Measurements from ENCODE around the gene DRC3. TPM values are rescaled to one million over a fixed set of nuclear protein-coding genes. Genes with fewer than 3 reads are reported as not detected.

The DRC3 gene
- total and polyA plus RNA-seq, 4 donors = 0.61 to 1.5 (median 1.1) TPM

DNA sequence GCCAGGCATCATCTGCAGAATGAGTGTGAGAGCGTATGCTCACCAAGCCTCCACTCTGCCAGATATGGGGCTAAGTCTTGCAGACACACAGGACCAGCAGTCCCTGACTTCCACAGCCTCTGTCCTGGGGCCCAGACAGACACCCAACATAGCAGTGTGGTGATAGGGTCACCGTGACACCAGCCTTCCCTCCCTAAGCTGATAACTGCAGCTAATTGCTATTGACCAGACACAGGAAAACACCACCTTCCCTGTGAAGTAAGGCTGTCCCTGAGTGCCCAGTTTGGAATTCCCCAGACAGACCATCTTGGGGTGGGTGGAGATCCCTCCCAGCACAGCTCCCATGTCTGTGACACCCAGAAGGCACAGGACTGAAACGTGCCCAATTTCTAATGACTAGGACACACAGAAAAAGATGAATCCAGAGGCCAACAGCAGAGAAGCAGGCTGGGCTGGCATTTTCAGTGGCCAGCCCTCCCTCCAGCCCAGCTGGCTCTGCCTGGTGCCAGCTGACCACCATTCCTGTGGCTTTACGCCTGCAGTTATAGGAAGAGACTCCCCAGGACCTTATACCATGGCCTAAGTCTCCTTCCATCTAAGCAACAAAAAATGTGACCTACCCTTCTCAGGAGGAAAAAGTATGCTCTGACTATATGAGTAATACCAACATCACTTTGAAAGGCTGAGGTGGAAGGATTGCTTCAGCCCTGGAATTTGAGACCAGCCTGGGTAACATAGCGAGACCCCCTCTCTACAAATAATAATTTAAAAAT lies 36.0 kb downstream of the DRC3 start:
- Histone ChIP-seq H3K27ac (ENCODE audit: low read depth in 1 of 2, low read length in 2 of 2) (no peak overlapping the region), H3K36me3 (ENCODE audit: control insufficient read depth in 4 of 4, insufficient read depth in 3 of 4, low read depth in 1 of 4, low read length in 3 of 4) (peaks cover 0 to 15% (median 5%) of the 10 kb centered on the region in 4 donors), H3K9me3 (ENCODE audit: control insufficient read depth in 4 of 4, low read length in 3 of 4) (no peaks in the 10 kb centered on the region), H3K27me3 (ENCODE audit: control insufficient read depth in 4 of 4, insufficient read depth in 4 of 4, low read length in 3 of 4) (no peaks in the 10 kb centered on the region), H3K4me1 (ENCODE audit: control insufficient read depth in 4 of 4, insufficient read depth in 4 of 4, low read length in 3 of 4) (no peaks in the 10 kb centered on the region), H3K9ac (ENCODE audit: low read depth in 1 of 2, low read length in 2 of 2) (no peak overlapping the region), H3K4me3 (ENCODE audit: low read depth in 1 of 3, low read length in 3 of 3) (no peak overlapping the region)
- no peak for DNase-seq (ENCODE audit: low spot score)
- TF ChIP-seq JUND (IDR thresholded peaks at IDR 0.05) (no peak), FOXA2 (IDR thresholded peaks at IDR 0.05) (no peak)
- 77% methylated on average over 5 of the region's 5 CpGs for WGBS

DNA sequence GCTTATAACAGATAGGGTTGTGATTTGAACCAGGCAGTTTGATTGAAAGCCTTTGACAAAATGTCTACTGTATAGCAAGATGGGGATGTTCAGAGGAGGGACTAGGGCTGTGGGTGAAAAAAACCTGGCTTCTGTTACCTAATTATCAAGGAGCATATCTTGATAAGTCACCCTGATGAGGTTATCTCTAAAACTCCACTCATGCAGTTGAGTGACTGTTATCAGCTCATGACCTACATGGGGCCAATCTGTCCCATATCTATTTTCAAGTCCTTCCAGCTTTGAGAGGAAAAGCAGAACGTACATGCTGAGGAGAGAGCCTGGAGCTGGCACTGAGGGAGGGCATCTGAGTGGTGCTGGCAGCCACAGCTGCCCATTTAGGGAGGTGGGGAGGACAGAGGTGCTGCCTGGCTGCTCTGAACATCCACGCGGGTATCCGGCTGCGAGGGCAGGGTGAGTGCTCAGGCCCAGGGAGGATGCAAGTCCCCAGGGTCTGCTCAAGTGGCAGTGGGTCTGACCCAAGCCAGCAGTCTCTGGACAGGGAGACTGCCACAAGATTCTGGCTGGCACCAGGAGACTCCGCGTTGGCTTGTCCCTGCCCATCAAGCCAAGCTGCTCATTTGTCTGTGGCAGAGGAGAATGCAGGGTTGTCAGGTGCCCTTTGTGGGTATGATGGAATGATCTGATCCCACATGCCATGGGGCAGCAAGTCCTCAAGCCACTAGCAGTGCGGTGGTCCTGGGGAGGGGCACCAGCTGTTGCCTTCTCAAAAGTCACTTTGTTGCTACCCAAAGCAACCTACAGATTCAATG lies 37.2 kb downstream of the DRC3 start:
- Histone ChIP-seq H3K27ac (ENCODE audit: low read depth in 1 of 2, low read length in 2 of 2) (no peak overlapping the region), H3K36me3 (ENCODE audit: control insufficient read depth in 4 of 4, insufficient read depth in 3 of 4, low read depth in 1 of 4, low read length in 3 of 4) (peaks cover 0 to 15% (median 6%) of the 10 kb centered on the region in 4 donors), H3K9me3 (ENCODE audit: control insufficient read depth in 4 of 4, low read length in 3 of 4) (no peaks in the 10 kb centered on the region), H3K9ac (ENCODE audit: low read depth in 1 of 2, low read length in 2 of 2) (no peak overlapping the region), H3K4me3 (ENCODE audit: low read depth in 1 of 3, low read length in 3 of 3) (no peak overlapping the region), H3K4me1 (ENCODE audit: control insufficient read depth in 4 of 4, insufficient read depth in 4 of 4, low read length in 3 of 4) (no peaks in the 10 kb centered on the region), H3K27me3 (ENCODE audit: control insufficient read depth in 4 of 4, insufficient read depth in 4 of 4, low read length in 3 of 4) (no peaks in the 10 kb centered on the region)
- DNase-seq (ENCODE audit: low spot score) = no peak
- 85% methylated on average over 8 of the region's 8 CpGs for whole genome bisulfite sequencing
- TF ChIP-seq, protein P1, sequence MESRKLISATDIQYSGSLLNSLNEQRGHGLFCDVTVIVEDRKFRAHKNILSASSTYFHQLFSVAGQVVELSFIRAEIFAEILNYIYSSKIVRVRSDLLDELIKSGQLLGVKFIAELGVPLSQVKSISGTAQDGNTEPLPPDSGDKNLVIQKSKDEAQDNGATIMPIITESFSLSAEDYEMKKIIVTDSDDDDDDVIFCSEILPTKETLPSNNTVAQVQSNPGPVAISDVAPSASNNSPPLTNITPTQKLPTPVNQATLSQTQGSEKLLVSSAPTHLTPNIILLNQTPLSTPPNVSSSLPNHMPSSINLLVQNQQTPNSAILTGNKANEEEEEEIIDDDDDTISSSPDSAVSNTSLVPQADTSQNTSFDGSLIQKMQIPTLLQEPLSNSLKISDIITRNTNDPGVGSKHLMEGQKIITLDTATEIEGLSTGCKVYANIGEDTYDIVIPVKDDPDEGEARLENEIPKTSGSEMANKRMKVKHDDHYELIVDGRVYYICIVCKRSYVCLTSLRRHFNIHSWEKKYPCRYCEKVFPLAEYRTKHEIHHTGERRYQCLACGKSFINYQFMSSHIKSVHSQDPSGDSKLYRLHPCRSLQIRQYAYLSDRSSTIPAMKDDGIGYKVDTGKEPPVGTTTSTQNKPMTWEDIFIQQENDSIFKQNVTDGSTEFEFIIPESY (IDR thresholded peaks at IDR 0.05) = no peak
- TF ChIP-seq HNF4A (conservative IDR thresholded peaks at IDR 0.05) = no peak
- TF ChIP-seq, protein P2, sequence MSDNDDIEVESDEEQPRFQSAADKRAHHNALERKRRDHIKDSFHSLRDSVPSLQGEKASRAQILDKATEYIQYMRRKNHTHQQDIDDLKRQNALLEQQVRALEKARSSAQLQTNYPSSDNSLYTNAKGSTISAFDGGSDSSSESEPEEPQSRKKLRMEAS (IDR thresholded peaks at IDR 0.05) = no peak
- TF ChIP-seq FOXA2 (IDR thresholded peaks at IDR 0.05) = no peak
- TF ChIP-seq TAF1 (conservative IDR thresholded peaks at IDR 0.05) = no peak
- TF ChIP-seq HNF4G (IDR thresholded peaks at IDR 0.05) = no peak
- no peak for TF ChIP-seq RAD21 (IDR thresholded peaks at IDR 0.05)
- TF ChIP-seq JUND (IDR thresholded peaks at IDR 0.05) = no peak
- TF ChIP-seq, protein P3, sequence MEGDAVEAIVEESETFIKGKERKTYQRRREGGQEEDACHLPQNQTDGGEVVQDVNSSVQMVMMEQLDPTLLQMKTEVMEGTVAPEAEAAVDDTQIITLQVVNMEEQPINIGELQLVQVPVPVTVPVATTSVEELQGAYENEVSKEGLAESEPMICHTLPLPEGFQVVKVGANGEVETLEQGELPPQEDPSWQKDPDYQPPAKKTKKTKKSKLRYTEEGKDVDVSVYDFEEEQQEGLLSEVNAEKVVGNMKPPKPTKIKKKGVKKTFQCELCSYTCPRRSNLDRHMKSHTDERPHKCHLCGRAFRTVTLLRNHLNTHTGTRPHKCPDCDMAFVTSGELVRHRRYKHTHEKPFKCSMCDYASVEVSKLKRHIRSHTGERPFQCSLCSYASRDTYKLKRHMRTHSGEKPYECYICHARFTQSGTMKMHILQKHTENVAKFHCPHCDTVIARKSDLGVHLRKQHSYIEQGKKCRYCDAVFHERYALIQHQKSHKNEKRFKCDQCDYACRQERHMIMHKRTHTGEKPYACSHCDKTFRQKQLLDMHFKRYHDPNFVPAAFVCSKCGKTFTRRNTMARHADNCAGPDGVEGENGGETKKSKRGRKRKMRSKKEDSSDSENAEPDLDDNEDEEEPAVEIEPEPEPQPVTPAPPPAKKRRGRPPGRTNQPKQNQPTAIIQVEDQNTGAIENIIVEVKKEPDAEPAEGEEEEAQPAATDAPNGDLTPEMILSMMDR (IDR thresholded peaks at IDR 0.05; ENCODE audit: low read depth, low read length, missing input control) = no peak
- TF ChIP-seq, protein P4, sequence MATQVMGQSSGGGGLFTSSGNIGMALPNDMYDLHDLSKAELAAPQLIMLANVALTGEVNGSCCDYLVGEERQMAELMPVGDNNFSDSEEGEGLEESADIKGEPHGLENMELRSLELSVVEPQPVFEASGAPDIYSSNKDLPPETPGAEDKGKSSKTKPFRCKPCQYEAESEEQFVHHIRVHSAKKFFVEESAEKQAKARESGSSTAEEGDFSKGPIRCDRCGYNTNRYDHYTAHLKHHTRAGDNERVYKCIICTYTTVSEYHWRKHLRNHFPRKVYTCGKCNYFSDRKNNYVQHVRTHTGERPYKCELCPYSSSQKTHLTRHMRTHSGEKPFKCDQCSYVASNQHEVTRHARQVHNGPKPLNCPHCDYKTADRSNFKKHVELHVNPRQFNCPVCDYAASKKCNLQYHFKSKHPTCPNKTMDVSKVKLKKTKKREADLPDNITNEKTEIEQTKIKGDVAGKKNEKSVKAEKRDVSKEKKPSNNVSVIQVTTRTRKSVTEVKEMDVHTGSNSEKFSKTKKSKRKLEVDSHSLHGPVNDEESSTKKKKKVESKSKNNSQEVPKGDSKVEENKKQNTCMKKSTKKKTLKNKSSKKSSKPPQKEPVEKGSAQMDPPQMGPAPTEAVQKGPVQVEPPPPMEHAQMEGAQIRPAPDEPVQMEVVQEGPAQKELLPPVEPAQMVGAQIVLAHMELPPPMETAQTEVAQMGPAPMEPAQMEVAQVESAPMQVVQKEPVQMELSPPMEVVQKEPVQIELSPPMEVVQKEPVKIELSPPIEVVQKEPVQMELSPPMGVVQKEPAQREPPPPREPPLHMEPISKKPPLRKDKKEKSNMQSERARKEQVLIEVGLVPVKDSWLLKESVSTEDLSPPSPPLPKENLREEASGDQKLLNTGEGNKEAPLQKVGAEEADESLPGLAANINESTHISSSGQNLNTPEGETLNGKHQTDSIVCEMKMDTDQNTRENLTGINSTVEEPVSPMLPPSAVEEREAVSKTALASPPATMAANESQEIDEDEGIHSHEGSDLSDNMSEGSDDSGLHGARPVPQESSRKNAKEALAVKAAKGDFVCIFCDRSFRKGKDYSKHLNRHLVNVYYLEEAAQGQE (IDR thresholded peaks at IDR 0.05) = no peak
- TF ChIP-seq EGR1 (IDR thresholded peaks at IDR 0.05; ENCODE audit: low read depth in 2 of 2) = no peak
- no peak for TF ChIP-seq SP1 (IDR thresholded peaks at IDR 0.05)
- no peak for TF ChIP-seq YY1 (IDR thresholded peaks at IDR 0.05)
- TF ChIP-seq NR2F2 (IDR thresholded peaks at IDR 0.05) = no peak
- TF ChIP-seq, protein P5, sequence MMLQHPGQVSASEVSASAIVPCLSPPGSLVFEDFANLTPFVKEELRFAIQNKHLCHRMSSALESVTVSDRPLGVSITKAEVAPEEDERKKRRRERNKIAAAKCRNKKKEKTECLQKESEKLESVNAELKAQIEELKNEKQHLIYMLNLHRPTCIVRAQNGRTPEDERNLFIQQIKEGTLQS (IDR thresholded peaks at IDR 0.05) = no peak
- TF ChIP-seq FOXA1 (IDR thresholded peaks at IDR 0.05) = no peak
- no peak for TF ChIP-seq RXRA (IDR thresholded peaks at IDR 0.05)
- no peak for TF ChIP-seq GABPA (IDR thresholded peaks at IDR 0.05 in 1 of 2, conservative IDR thresholded peaks at IDR 0.05 in 1 of 2)
